Measurements from ENCODE around the gene KIAA0930.

DNA sequence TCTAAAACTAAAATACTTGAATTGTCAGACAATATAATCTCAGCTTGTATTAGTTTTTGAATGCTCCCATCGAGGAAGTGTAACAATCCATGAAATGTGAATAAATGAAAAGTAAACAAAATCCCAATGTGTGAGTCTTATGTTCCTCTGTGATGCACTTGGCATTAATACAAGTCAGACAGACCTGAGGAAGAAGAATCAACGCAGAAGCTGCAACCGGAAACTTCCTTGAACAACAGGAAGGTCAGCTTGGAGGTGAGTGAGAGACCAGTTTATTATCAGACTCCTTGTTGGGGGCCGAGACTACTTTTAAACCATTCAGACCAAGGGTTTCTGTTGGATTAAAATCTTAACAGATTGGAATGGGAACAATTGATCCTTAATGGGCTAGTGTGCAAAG lies 52.8 kb downstream of the KIAA0930 start:
- TF ChIP-seq CEBPB (IDR thresholded peaks at IDR 0.05) (no peak), TCF12 (IDR thresholded peaks at IDR 0.05; ENCODE audit: low read depth) (no peak), TAF1 (IDR thresholded peaks at IDR 0.05; ENCODE audit: low read depth) (no peak), YY1 (IDR thresholded peaks at IDR 0.05; ENCODE audit: low read depth) (no peak)
- TF ChIP-seq, protein P1, sequence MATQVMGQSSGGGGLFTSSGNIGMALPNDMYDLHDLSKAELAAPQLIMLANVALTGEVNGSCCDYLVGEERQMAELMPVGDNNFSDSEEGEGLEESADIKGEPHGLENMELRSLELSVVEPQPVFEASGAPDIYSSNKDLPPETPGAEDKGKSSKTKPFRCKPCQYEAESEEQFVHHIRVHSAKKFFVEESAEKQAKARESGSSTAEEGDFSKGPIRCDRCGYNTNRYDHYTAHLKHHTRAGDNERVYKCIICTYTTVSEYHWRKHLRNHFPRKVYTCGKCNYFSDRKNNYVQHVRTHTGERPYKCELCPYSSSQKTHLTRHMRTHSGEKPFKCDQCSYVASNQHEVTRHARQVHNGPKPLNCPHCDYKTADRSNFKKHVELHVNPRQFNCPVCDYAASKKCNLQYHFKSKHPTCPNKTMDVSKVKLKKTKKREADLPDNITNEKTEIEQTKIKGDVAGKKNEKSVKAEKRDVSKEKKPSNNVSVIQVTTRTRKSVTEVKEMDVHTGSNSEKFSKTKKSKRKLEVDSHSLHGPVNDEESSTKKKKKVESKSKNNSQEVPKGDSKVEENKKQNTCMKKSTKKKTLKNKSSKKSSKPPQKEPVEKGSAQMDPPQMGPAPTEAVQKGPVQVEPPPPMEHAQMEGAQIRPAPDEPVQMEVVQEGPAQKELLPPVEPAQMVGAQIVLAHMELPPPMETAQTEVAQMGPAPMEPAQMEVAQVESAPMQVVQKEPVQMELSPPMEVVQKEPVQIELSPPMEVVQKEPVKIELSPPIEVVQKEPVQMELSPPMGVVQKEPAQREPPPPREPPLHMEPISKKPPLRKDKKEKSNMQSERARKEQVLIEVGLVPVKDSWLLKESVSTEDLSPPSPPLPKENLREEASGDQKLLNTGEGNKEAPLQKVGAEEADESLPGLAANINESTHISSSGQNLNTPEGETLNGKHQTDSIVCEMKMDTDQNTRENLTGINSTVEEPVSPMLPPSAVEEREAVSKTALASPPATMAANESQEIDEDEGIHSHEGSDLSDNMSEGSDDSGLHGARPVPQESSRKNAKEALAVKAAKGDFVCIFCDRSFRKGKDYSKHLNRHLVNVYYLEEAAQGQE (IDR thresholded peaks at IDR 0.05; ENCODE audit: low read depth), result no peak
- TF ChIP-seq, protein P2, sequence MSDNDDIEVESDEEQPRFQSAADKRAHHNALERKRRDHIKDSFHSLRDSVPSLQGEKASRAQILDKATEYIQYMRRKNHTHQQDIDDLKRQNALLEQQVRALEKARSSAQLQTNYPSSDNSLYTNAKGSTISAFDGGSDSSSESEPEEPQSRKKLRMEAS (IDR thresholded peaks at IDR 0.05), result no peak
